Measurements from ENCODE around the gene MBP.
A peak's percentile ranks its signal among the peaks of the same experiment; 100 is the strongest.

Gene MBP

GRCh38 chr18:77016936-77017335 lies 115.6 kb downstream of the MBP start:
- no peak for DNase-seq

- no peak for DNase-seq
These were observed 116.5 kb downstream of the MBP start for GRCh38 chr18:77015771-77016710.

- DNase-seq, result no peak
These were observed 117.4 kb downstream of the MBP start for GRCh38 chr18:77015169-77015568.

GRCh38 chr18:77014538-77014937 lies 118.0 kb downstream of the MBP start:
- DNase-seq, result no peak

- no peak for DNase-seq
These were observed 118.6 kb downstream of the MBP start for GRCh38 chr18:77013811-77014521.

- no peak for DNase-seq
These were observed 119.6 kb downstream of the MBP start for GRCh38 chr18:77012806-77013541.

- no peak for DNase-seq
These were observed 120.5 kb downstream of the MBP start for GRCh38 chr18:77012120-77012519.

GRCh38 chr18:77009675-77010074 lies 122.9 kb downstream of the MBP start:
- DNase-seq, result no peak

GRCh38 chr18:77008576-77009315 lies 123.8 kb downstream of the MBP start:
- DNase-seq, result no peak

GRCh38 chr18:77008006-77008405 lies 124.6 kb downstream of the MBP start:
- DNase-seq, result no peak

- DNase-seq, result no peak
These were observed 125.3 kb downstream of the MBP start for GRCh38 chr18:77007251-77007650.

- no peak for DNase-seq
These were observed 126.0 kb downstream of the MBP start for GRCh38 chr18:77006305-77007175.

GRCh38 chr18:77005651-77006195 lies 126.9 kb downstream of the MBP start:
- no peak for DNase-seq

- DNase-seq, result no peak
These were observed 127.8 kb downstream of the MBP start for GRCh38 chr18:77004555-77005380.

GRCh38 chr18:77003316-77003715 lies 129.3 kb downstream of the MBP start:
- DNase-seq, result no peak

GRCh38 chr18:77002496-77002895 lies 130.1 kb downstream of the MBP start:
- no peak for DNase-seq

- no peak for DNase-seq
These were observed 130.6 kb downstream of the MBP start for GRCh38 chr18:77001979-77002378.

GRCh38 chr18:77001041-77001440 lies 131.5 kb downstream of the MBP start:
- no peak for DNase-seq

GRCh38 chr18:77000527-77000926 lies 132.1 kb downstream of the MBP start:
- DNase-seq, result peak; percentile 44

- DNase-seq, result no peak
These were observed 133.5 kb downstream of the MBP start for GRCh38 chr18:76999077-76999476.

All from activated gamma-delta T cell treated with Interleukin-2 at 50 U/mL for 16 hours (primary cell).